ENCODE results near the gene AFMID. TPM values are rescaled to one million over a fixed set of nuclear protein-coding genes. Genes with fewer than 3 reads are reported as not detected.

The AFMID gene
- total and polyA plus RNA-seq, 2 of the 13 experiments (the other 11 are each of a cell fraction or from before 2014, with no cell fraction given) = 249 to 270 TPM

GRCh38 chr17:78186692-78187595 lies at the start of gene AFMID, which contains the start of gene TK1 (continued):
- TF ChIP-seq FOXO4 (CRISPR knock-in tag; conservative IDR thresholded peaks at IDR 0.05) (no peak), SOX5 (CRISPR knock-in tag; IDR thresholded peaks at IDR 0.05; ENCODE audit: borderline replicate concordance) (peak; percentile 66; the same call in 1 of the 2 replicates), ZNF207 (IDR thresholded peaks at IDR 0.05; ENCODE audit: borderline replicate concordance) (no peak), ZBTB46 (CRISPR knock-in tag; IDR thresholded peaks at IDR 0.05; ENCODE audit: borderline replicate concordance) (no peak), ZNF292 (CRISPR knock-in tag; IDR thresholded peaks at IDR 0.05; ENCODE audit: borderline replicate concordance, low read depth) (no peak; the same call in 1 of the 2 replicates), ZNF850 (CRISPR knock-in tag; conservative IDR thresholded peaks at IDR 0.05) (no peak; the same call in 1 of the 2 replicates), HMG20B (CRISPR knock-in tag; conservative IDR thresholded peaks at IDR 0.05) (no peak; the same call in 1 of the 2 replicates), HES4 (CRISPR knock-in tag; IDR thresholded peaks at IDR 0.05; ENCODE audit: borderline replicate concordance) (0 out of 2 replicates have a peak, but pooled peaks have one; percentile 19), ZEB1 (IDR thresholded peaks at IDR 0.05; ENCODE audit: insufficient replicate concordance, low read depth) (no peak), CTCF (CRISPR knock-in tag; IDR thresholded peaks at IDR 0.05) (peak; percentile 98), PHF21A (CRISPR knock-in tag; IDR thresholded peaks at IDR 0.05) (peak; percentile 87), RFXAP (CRISPR knock-in tag; IDR thresholded peaks at IDR 0.05; ENCODE audit: borderline replicate concordance) (peak; percentile 95), ZNF766 (CRISPR knock-in tag; IDR thresholded peaks at IDR 0.05; ENCODE audit: borderline replicate concordance) (peak; percentile 79; the same call in 1 of the 2 replicates), ZNF160 (CRISPR knock-in tag; IDR thresholded peaks at IDR 0.05) (peak; percentile 98), ZMYM4 (CRISPR knock-in tag; IDR thresholded peaks at IDR 0.05) (peak; percentile 84), ZFP90 (CRISPR knock-in tag; IDR thresholded peaks at IDR 0.05; ENCODE audit: borderline replicate concordance) (peak; percentile 95), NBN (conservative IDR thresholded peaks at IDR 0.05) (no peak), SKIL (CRISPR knock-in tag; IDR thresholded peaks at IDR 0.05; ENCODE audit: borderline replicate concordance) (peak; percentile 85), ZNF639 (CRISPR knock-in tag; conservative IDR thresholded peaks at IDR 0.05) (peak; percentile 73), FOXJ3 (CRISPR knock-in tag; IDR thresholded peaks at IDR 0.05; ENCODE audit: borderline replicate concordance) (0 out of 2 replicates have a peak, but pooled peaks have one; percentile 37)

All from HepG2 (cell line).